ENCODE results near the gene ZC3H13. TPM values are rescaled to one million over a fixed set of nuclear protein-coding genes. Genes with fewer than 3 reads are reported as not detected.

The ZC3H13 gene
- total and polyA plus RNA-seq, 9 donors, result 15.1 to 64.1 (median 41.9) TPM

DNA sequence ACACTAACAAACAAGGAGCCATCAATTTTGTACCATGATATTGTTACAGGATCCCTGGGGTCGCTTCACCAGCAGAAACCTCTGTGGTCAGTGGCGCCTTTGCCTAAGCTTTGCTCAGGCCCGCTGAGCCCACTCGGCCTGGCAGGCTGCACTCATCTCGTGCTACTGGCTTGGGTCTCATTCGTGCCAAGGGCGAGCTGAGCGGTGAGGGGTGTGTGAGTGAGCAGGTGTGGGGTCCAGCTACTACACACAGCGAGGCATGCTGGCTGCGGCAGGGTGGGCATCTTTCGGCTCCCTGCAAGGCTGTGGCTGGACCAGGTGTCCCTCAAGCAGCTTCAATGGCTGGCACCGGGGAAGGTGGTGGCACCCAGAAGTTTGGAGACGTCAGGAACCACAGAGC, 33.2 kb upstream of the ZC3H13 start:
- no peak overlapping the region for H3K4me3 ChIP-seq
- no peak for DNase-seq
- intact Hi-C loops (cut with DNase I), result no loop called here
- no peak overlapping the region for H3K27ac ChIP-seq
- WGBS, 3 donors, result 88 to 95% (median 95%) methylated on average over 13 of the region's 13 CpGs
- TF ChIP-seq EP300 (IDR thresholded peaks at IDR 0.05), result no peak
- TF ChIP-seq, protein P1, sequence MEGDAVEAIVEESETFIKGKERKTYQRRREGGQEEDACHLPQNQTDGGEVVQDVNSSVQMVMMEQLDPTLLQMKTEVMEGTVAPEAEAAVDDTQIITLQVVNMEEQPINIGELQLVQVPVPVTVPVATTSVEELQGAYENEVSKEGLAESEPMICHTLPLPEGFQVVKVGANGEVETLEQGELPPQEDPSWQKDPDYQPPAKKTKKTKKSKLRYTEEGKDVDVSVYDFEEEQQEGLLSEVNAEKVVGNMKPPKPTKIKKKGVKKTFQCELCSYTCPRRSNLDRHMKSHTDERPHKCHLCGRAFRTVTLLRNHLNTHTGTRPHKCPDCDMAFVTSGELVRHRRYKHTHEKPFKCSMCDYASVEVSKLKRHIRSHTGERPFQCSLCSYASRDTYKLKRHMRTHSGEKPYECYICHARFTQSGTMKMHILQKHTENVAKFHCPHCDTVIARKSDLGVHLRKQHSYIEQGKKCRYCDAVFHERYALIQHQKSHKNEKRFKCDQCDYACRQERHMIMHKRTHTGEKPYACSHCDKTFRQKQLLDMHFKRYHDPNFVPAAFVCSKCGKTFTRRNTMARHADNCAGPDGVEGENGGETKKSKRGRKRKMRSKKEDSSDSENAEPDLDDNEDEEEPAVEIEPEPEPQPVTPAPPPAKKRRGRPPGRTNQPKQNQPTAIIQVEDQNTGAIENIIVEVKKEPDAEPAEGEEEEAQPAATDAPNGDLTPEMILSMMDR (IDR thresholded peaks at IDR 0.05), result no peak
- TF ChIP-seq POLR2A (IDR thresholded peaks at IDR 0.05), result no peak
- H3K4me1 ChIP-seq (ENCODE audit: insufficient read depth), result no peaks in the 10 kb centered on the region
- H3K36me3 ChIP-seq, result no peaks in the 10 kb centered on the region
- H3K27me3 ChIP-seq, result no peaks in the 10 kb centered on the region
- no peaks in the 10 kb centered on the region for H3K9me3 ChIP-seq

DNA sequence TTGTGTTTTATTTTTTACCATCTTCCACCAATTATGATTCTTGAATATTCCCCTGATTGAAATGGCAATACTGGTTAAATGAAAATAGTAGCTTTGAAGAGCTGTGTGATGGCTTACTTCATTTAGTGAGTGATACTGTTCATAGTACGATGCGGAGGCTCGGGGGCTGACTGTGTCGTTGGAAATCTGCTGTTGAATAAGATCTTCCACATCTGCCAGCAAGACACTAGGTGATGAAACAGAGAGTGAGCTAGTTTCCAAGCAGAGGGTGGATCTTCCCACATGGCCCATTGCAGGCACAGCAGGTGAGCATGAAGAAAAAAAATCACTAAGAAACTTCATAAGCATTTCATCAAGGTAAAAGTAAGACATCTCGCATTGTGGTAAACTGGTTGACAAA, 29.8 kb upstream of the ZC3H13 start:
- no peaks in the 10 kb centered on the region for H3K4me1 ChIP-seq (ENCODE audit: insufficient read depth)
- WGBS, 3 donors, result 89 to 96% (median 93%) methylated on average over 5 of the region's 5 CpGs
- TF ChIP-seq POLR2A (IDR thresholded peaks at IDR 0.05), result no peak
- TF ChIP-seq, protein P1 (IDR thresholded peaks at IDR 0.05), result no peak
- TF ChIP-seq EP300 (IDR thresholded peaks at IDR 0.05), result no peak
- H3K27me3 ChIP-seq, result no peaks in the 10 kb centered on the region
- DNase-seq, result no peak
- H3K27ac ChIP-seq, result no peak overlapping the region
- H3K36me3 ChIP-seq, result no peaks in the 10 kb centered on the region
- no peaks in the 10 kb centered on the region for H3K9me3 ChIP-seq
- intact Hi-C loops (cut with DNase I), result no loop called here
- no peak overlapping the region for H3K4me3 ChIP-seq

DNA sequence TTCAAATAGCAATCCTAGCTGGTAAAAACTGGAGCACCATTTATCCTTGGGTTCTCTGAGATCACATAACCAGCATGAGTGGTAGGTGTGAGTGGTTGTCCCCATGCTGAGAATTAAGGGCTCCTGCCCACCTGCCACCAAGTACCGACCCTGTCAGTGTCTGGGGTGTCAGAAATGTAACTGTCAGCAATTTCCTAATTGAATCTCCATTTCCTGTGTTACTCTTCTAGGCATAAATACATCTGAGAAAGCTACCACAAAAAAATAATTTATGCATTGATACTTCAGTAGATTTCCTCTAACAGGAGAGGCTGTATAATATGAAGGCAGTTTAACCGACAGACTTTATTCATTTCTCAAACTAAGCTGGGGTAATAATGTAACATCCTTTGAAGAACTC, 27.2 kb upstream of the ZC3H13 start:
- no peaks in the 10 kb centered on the region for H3K4me1 ChIP-seq (ENCODE audit: insufficient read depth)
- DNase-seq, result no peak
- WGBS, 3 donors, result 56 to 61% (median 60%) methylated on average over 2 of the region's 2 CpGs
- no peak overlapping the region for H3K27ac ChIP-seq
- H3K36me3 ChIP-seq, result no peaks in the 10 kb centered on the region
- H3K4me3 ChIP-seq, result no peak overlapping the region
- H3K9me3 ChIP-seq, result no peaks in the 10 kb centered on the region
- TF ChIP-seq POLR2A (IDR thresholded peaks at IDR 0.05), result no peak
- TF ChIP-seq EP300 (IDR thresholded peaks at IDR 0.05), result no peak
- TF ChIP-seq, protein P1 (IDR thresholded peaks at IDR 0.05), result no peak
- no peaks in the 10 kb centered on the region for H3K27me3 ChIP-seq
- intact Hi-C loops (cut with DNase I), result no loop called here

DNA sequence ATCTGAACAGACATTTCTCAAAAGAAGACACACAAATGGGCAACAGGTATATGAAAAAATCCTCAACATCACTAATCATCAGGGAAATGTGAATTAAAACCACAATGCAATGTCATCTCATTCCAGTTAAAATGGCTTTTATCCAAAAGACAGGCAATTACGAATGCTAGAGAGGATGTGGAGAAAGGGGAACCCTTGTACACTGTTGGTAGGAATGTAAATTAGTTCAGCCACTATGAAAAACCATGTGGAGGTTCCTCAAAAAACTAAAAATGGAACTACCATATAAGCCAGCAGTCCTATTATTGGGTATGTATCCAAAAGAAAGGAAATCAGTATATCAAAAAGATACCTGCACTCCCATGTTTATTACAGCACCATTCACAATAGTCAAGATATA, 24.7 kb upstream of the ZC3H13 start:
- intact Hi-C loops (cut with DNase I), result no loop called here
- no peak for TF ChIP-seq EP300 (IDR thresholded peaks at IDR 0.05)
- no peak for TF ChIP-seq POLR2A (IDR thresholded peaks at IDR 0.05)
- TF ChIP-seq, protein P1 (IDR thresholded peaks at IDR 0.05), result no peak
- Histone ChIP-seq H3K9me3 (no peaks in the 10 kb centered on the region), H3K4me3 (no peak overlapping the region), H3K4me1 (ENCODE audit: insufficient read depth) (no peaks in the 10 kb centered on the region), H3K27me3 (no peaks in the 10 kb centered on the region), H3K36me3 (no peaks in the 10 kb centered on the region), H3K27ac (no peak overlapping the region)
- DNase-seq, result no peak
- 55 to 60% (median 59%) methylated on average over 1 of the region's 1 CpG for WGBS, 3 donors

DNA sequence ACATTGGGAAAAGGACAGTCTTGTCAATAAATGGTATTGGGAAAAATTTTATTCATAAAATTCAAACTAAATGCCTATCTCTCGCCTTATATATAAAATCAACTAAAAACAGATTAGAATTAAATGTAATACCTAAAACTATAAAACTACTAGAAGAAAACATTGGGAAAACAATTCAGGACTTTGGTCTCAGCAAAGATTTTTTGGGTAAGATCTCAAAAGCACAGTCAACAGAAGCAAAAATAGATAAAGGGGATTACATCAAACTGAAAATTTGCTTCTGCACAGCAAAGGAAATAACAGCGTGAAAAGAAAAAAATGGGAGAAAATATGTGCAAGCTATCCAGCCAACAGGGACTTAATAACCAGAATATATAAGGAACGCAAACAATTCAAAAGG, 24.3 kb upstream of the ZC3H13 start:
- no peaks in the 10 kb centered on the region for H3K9me3 ChIP-seq
- intact Hi-C loops (cut with DNase I), result no loop called here
- TF ChIP-seq POLR2A (IDR thresholded peaks at IDR 0.05), result no peak
- no peak for TF ChIP-seq EP300 (IDR thresholded peaks at IDR 0.05)
- no peak overlapping the region for H3K4me3 ChIP-seq
- H3K4me1 ChIP-seq (ENCODE audit: insufficient read depth), result no peaks in the 10 kb centered on the region
- H3K36me3 ChIP-seq, result no peaks in the 10 kb centered on the region
- no peak overlapping the region for H3K27ac ChIP-seq
- DNase-seq, result no peak
- WGBS, 3 donors, result 90 to 93% (median 93%) methylated on average over 3 of the region's 3 CpGs
- H3K27me3 ChIP-seq, result no peaks in the 10 kb centered on the region
